GM12892 (cell line): ENCODE measurements around the gene IQCE.

Experiments
- POLR2A ChIP-seq: IDR thresholded peaks from 2 replicates; pipeline ENCODE4 v1.6.1; 2011; ENCODE audit warnings: low read depth, low read length, control low read depth
- POLR2AphosphoS5 ChIP-seq: IDR thresholded peaks from 2 replicates; pipeline ENCODE4 v1.6.1; 2011; ENCODE audit warnings: low read depth, low read length, control low read depth
- TAF1 ChIP-seq: IDR thresholded peaks from 2 replicates; pipeline ENCODE4 v1.6.1; 2011; ENCODE audit warnings: low read depth, mild to moderate bottlenecking, control low read depth, low read length, borderline replicate concordance

- TF ChIP-seq POLR2A = no peak
- no peak for TF ChIP-seq POLR2AphosphoS5
- TF ChIP-seq TAF1 = no peak
These were observed 16.5 kb upstream of the IQCE start for GRCh38 chr7:2542011-2542915.
